ENCODE results near the gene BABAM2. TPM values are rescaled to one million over a fixed set of nuclear protein-coding genes. Genes with fewer than 3 reads are reported as not detected.
"Not testable (repeated sequence)": the region's sequence is repeated elsewhere in the genome, so short reads cannot be mapped to it uniquely, and the experiment has no call there.

Gene BABAM2
- total and polyA plus RNA-seq, 2 of the 4 experiments (the other 2 are of a cell fraction), result 20.9 to 23.1 TPM

- H2AK9ac ChIP-seq (replicated peaks; ENCODE audit: low read depth, low read length, poor library complexity); H3K9me3 ChIP-seq (ENCODE audit: control insufficient read depth, insufficient read depth, low read length); in situ Hi-C loops (cut with MboI; ENCODE audit: low sequenced_read_pairs); H2AFZ ChIP-seq (replicated peaks; ENCODE audit: low read length, poor library complexity); DNase-seq; H4K20me1 ChIP-seq (ENCODE audit: insufficient read depth, low read length); H2BK15ac ChIP-seq (ENCODE audit: low read depth, low read length); H2AK5ac ChIP-seq (ENCODE audit: low read depth, low read length); H3K56ac ChIP-seq (ENCODE audit: extremely low read depth, insufficient read depth, low read length); intact Hi-C loops (cut with micrococcal nuclease); H2BK20ac ChIP-seq (ENCODE audit: low read depth, low read length); H4K5ac ChIP-seq (ENCODE audit: low read depth, low read length); BruUV-seq (replicated peaks); POLR2A ChIA-PET (ENCODE audit: unreplicated experiment); H2BK120ac ChIP-seq (ENCODE audit: low read depth, low read length); H4K8ac ChIP-seq (ENCODE audit: low read depth in 2 of 2, low read length in 2 of 2); H2BK5ac ChIP-seq (ENCODE audit: low read depth, low read length, poor library complexity, severe bottlenecking); H3K79me1 ChIP-seq (ENCODE audit: low read depth in 1 of 2, low read length in 2 of 2); H3K9me1 ChIP-seq (ENCODE audit: insufficient read depth, low read length); H4K91ac ChIP-seq (ENCODE audit: insufficient read depth, low read depth, low read length); H3K4me3 ChIP-seq (ENCODE audit: insufficient read depth, low read depth, low read length); ATAC-seq (ENCODE audit: low read depth); H3K4me1 ChIP-seq (ENCODE audit: control insufficient read depth, insufficient read depth, low read length); H3K18ac ChIP-seq (ENCODE audit: low read depth, low read length); dilution Hi-C loops (cut with HindIII; ENCODE audit: low sequenced_read_pairs, unreplicated experiment); H3K27ac ChIP-seq (ENCODE audit: insufficient read depth, low read length); H3K14ac ChIP-seq (replicated peaks; ENCODE audit: low read depth, low read length); H3K23ac ChIP-seq (ENCODE audit: low read depth, low read length); H3K4me2 ChIP-seq (ENCODE audit: low read depth, low read length); H3K27me3 ChIP-seq (ENCODE audit: control insufficient read depth, insufficient read depth, low read length); H3K9ac ChIP-seq (ENCODE audit: low read depth, low read length); H3K4ac ChIP-seq (ENCODE audit: low read depth, low read length); H3K36me3 ChIP-seq (ENCODE audit: control insufficient read depth, insufficient read depth, low read length); CTCF ChIA-PET: not testable (repeated sequence)
- no CpG with 5 or more reads among the region's 4 CpGs for WGBS, 2 experiments (ENCODE audit: extremely low coverage in 2 of 2, insufficient read length in 1 of 2)
Observed at GRCh38 chr2:27881815-27882583, 8.5 kb upstream of the BABAM2 start.

- H3K4me2 ChIP-seq (ENCODE audit: low read depth, low read length); DNase-seq; H3K79me1 ChIP-seq (ENCODE audit: low read depth in 1 of 2, low read length in 2 of 2); in situ Hi-C loops (cut with MboI; ENCODE audit: low sequenced_read_pairs); H3K14ac ChIP-seq (replicated peaks; ENCODE audit: low read depth, low read length); POLR2A ChIA-PET (ENCODE audit: unreplicated experiment); intact Hi-C loops (cut with micrococcal nuclease); H2BK15ac ChIP-seq (ENCODE audit: low read depth, low read length); H3K18ac ChIP-seq (ENCODE audit: low read depth, low read length); H4K5ac ChIP-seq (ENCODE audit: low read depth, low read length); dilution Hi-C loops (cut with HindIII; ENCODE audit: low sequenced_read_pairs, unreplicated experiment); H2AFZ ChIP-seq (replicated peaks; ENCODE audit: low read length, poor library complexity); H2BK120ac ChIP-seq (ENCODE audit: low read depth, low read length); H2BK5ac ChIP-seq (ENCODE audit: low read depth, low read length, poor library complexity, severe bottlenecking); H4K20me1 ChIP-seq (ENCODE audit: insufficient read depth, low read length); H3K4ac ChIP-seq (ENCODE audit: low read depth, low read length); H3K56ac ChIP-seq (ENCODE audit: extremely low read depth, insufficient read depth, low read length); ATAC-seq (ENCODE audit: low read depth); H3K27ac ChIP-seq (ENCODE audit: insufficient read depth, low read length); CTCF ChIA-PET; BruUV-seq (replicated peaks); H4K8ac ChIP-seq (ENCODE audit: low read depth in 2 of 2, low read length in 2 of 2); H3K9me3 ChIP-seq (ENCODE audit: control insufficient read depth, insufficient read depth, low read length); H3K23ac ChIP-seq (ENCODE audit: low read depth, low read length); H2BK20ac ChIP-seq (ENCODE audit: low read depth, low read length); H2AK9ac ChIP-seq (replicated peaks; ENCODE audit: low read depth, low read length, poor library complexity); H3K4me3 ChIP-seq (ENCODE audit: insufficient read depth, low read depth, low read length); H3K27me3 ChIP-seq (ENCODE audit: control insufficient read depth, insufficient read depth, low read length); H3K36me3 ChIP-seq (ENCODE audit: control insufficient read depth, insufficient read depth, low read length); H2AK5ac ChIP-seq (ENCODE audit: low read depth, low read length); H3K4me1 ChIP-seq (ENCODE audit: control insufficient read depth, insufficient read depth, low read length); H4K91ac ChIP-seq (ENCODE audit: insufficient read depth, low read depth, low read length); H3K9ac ChIP-seq (ENCODE audit: low read depth, low read length); H3K9me1 ChIP-seq (ENCODE audit: insufficient read depth, low read length): not testable (repeated sequence)
- no CpG with 5 or more reads among the region's 1 CpG for WGBS, 2 experiments (ENCODE audit: extremely low coverage in 2 of 2, insufficient read length in 1 of 2)
Observed at GRCh38 chr2:27882584-27882922, 8.0 kb upstream of the BABAM2 start.
